GM12878 (cell line): ENCODE data around the gene TPCN1. TPM values are rescaled to one million over a fixed set of nuclear protein-coding genes. Genes with fewer than 3 reads are reported as not detected.

Experiments used
- BACH1 ChIP-seq: fragments of 450-650 bp; IDR thresholded peaks from 2 replicates; pipeline ENCODE4 v1.6.1; 2017; ENCODE audit warnings: mild to moderate bottlenecking, borderline replicate concordance
- BCL11A ChIP-seq: IDR thresholded peaks from 2 replicates; pipeline ENCODE4 v1.6.1; 2011; ENCODE audit warnings: low read depth, low read length
- BHLHE40 ChIP-seq, 2 experiments: fragments of 450-650 bp in 1 of 2; IDR thresholded peaks; 2 replicates each; pipeline ENCODE4 v1.6.1; 2011 to 2017; ENCODE audit warnings: low read depth in 2 of 2, borderline replicate concordance in 1 of 2, improper control_type of control experiment in 1 of 2, low read length in 1 of 2, mild to moderate bottlenecking in 1 of 2
- CHD1 ChIP-seq: IDR thresholded peaks from 2 replicates; pipeline ENCODE4 v1.6.1; 2012; ENCODE audit warnings: low read depth, low read length, improper control_type of control experiment
- E2F8 ChIP-seq: fragments of 450-650 bp; IDR thresholded peaks from 2 replicates; pipeline ENCODE4 v1.6.1; 2018; ENCODE audit warnings: mild to moderate bottlenecking, low read depth, moderate library complexity; ENCODE audit not compliant: partially characterized antibody
- FOXM1 ChIP-seq: IDR thresholded peaks from 2 replicates; pipeline ENCODE4 v1.6.1; 2012; ENCODE audit warnings: low read depth, mild to moderate bottlenecking, inconsistent platforms, low read length, moderate library complexity
- IKZF1 ChIP-seq: fragments of 450-650 bp; conservative IDR thresholded peaks from 2 replicates; pipeline ENCODE4 v1.6.1; 2017; ENCODE audit warnings: antibody characterized with exemption, mild to moderate bottlenecking
- JUND ChIP-seq: IDR thresholded peaks from 2 replicates; pipeline ENCODE4 v1.6.1; 2012; ENCODE audit warnings: low read depth, mild to moderate bottlenecking, low read length, improper control_type of control experiment, moderate library complexity
- KAT2A ChIP-seq: conservative IDR thresholded peaks from 2 replicates; pipeline ENCODE4 v1.6.1; 2011; ENCODE audit warnings: low read depth, low read length; ENCODE audit not compliant: control insufficient read depth
- MEF2A ChIP-seq: IDR thresholded peaks from 2 replicates; pipeline ENCODE4 v1.6.1; 2011; ENCODE audit warnings: low read depth, mild to moderate bottlenecking, low read length, moderate library complexity; ENCODE audit not compliant: insufficient read depth
- MTA3 ChIP-seq: IDR thresholded peaks from 2 replicates; pipeline ENCODE4 v1.6.1; 2012; ENCODE audit warnings: low read length, inconsistent platforms, borderline replicate concordance
- POLR2AphosphoS5 ChIP-seq: IDR thresholded peaks from 2 replicates; pipeline ENCODE4 v1.6.1; 2011; ENCODE audit warnings: mild to moderate bottlenecking, low read length, inconsistent platforms
- RAD51 ChIP-seq: fragments of 450-650 bp; IDR thresholded peaks from 2 replicates; pipeline ENCODE4 v1.6.1; 2016; ENCODE audit warnings: moderate library complexity, mild to moderate bottlenecking, inconsistent platforms
- RCOR1 ChIP-seq: conservative IDR thresholded peaks from 2 replicates; pipeline ENCODE4 v1.6.1; 2012; ENCODE audit warnings: low read depth, low read length, improper control_type of control experiment
- ZBTB11 ChIP-seq: fragments of 450-650 bp; formaldehyde crosslinking; IDR thresholded peaks from 2 replicates; pipeline ENCODE4 v1.5.0; 2022; ENCODE audit warnings: mild to moderate bottlenecking, missing genetic modification characterization
- ZNF217 ChIP-seq: fragments of 450-650 bp; IDR thresholded peaks from 2 replicates; pipeline ENCODE4 v1.6.1; 2017; ENCODE audit warnings: antibody characterized with exemption, mild to moderate bottlenecking
- ZNF274 ChIP-seq: IDR thresholded peaks from one replicate; pipeline ENCODE4 v1.8.0; 2011; ENCODE audit not compliant: insufficient read length, insufficient read depth
- polyA plus RNA-seq, 11 experiments: library from polyadenylated mRNA; depleted of rRNA in 4 of 11; unstranded in 6 of 11; stranded (reverse) in 5 of 11; fragments of >200 nt; fragmentation: Nextera tagmentation in 4 of 11; fragmentation: Illumina TruSeq in 1 of 11; extraction: Ambion mirVana in 4 of 11; extraction: Trizol in 1 of 11; gene quantifications; 1 replicate in 1 of 11; 2 replicates in 10 of 11; pipeline versions ENCODE4 v1.2.1 to v1.2.3, GENCODE V29; 2011 to 2016; ENCODE audit warnings: inconsistent platforms in 2 of 11, missing spikeins in 2 of 11, low read depth in 1 of 11
- total RNA-seq, 4 experiments: library from RNA; depleted of rRNA in 3 of 4; stranded (reverse); fragments of >200 nt in 3 of 4; fragmentation: Illumina TruSeq in 1 of 4; extraction: Trizol in 1 of 4; gene quantifications; 2 replicates each; pipeline versions ENCODE4 v1.2.1 to v1.2.3, GENCODE V29; 2013 to 2021

The TPCN1 gene
- total and polyA plus RNA-seq, 10 of the 15 experiments (the other 5 are each of a cell fraction or from before 2014, with no cell fraction given): 0.79 to 30.9 (median 19.4) TPM

- TF ChIP-seq CHD1 (no peak), ZNF274 (no peak), ZNF217 (no peak), E2F8 (no peak), RAD51 (no peak), BCL11A (no peak), BACH1 (no peak), BHLHE40 (IDR thresholded peaks at IDR 0.05; ENCODE audit: borderline replicate concordance in 1 of 2, low read depth in 2 of 2, low read length in 1 of 2) (peak in 1 of 2 experiments; percentile 15; a peak in 1 of 4 replicates), IKZF1 (peak; percentile 69), MTA3 (peak; percentile 18; the same call in 1 of the 2 replicates), KAT2A (no peak), POLR2AphosphoS5 (peak; percentile 60; the same call in 1 of the 2 replicates), MEF2A (no peak), JUND (no peak), FOXM1 (no peak), RCOR1 (0 out of 2 replicates have a peak, but pooled peaks have one; percentile 61), ZBTB11 (no peak)
These were observed 1.7 kb downstream of the TPCN1 start (continued) for GRCh38 chr12:113222730-113223531.
